Adrenal gland (tissue), 5 donors: ENCODE measurements around the gene DENND4A.

Source experiments
- POLR2A ChIP-seq, 2 donors: fragments of 450-650 bp; IDR thresholded peaks; one replicate each; pipeline ENCODE4 v1.6.1; 2017; ENCODE audit warnings: antibody characterized with exemption in 2 of 2, mild to moderate bottlenecking in 2 of 2, moderate library complexity in 1 of 2
- TF ChIP-seq, protein P1 (sequence below), 6 experiments: fragments of 450-650 bp in 4 of 6; fragments of 200-600 bp in 2 of 6; sonication (generic) in 1 of 6; IDR thresholded peaks; 1 replicate in 5 of 6; 2 replicates in 1 of 6; pipeline versions ENCODE4 v1.5.1 to v1.8.0; 2016 to 2021; ENCODE audit warnings: antibody characterized with exemption in 6 of 6, mild to moderate bottlenecking in 2 of 6, moderate library complexity in 1 of 6
- donor health status: DM: no; HTN: no; CAD: no.

DNA sequence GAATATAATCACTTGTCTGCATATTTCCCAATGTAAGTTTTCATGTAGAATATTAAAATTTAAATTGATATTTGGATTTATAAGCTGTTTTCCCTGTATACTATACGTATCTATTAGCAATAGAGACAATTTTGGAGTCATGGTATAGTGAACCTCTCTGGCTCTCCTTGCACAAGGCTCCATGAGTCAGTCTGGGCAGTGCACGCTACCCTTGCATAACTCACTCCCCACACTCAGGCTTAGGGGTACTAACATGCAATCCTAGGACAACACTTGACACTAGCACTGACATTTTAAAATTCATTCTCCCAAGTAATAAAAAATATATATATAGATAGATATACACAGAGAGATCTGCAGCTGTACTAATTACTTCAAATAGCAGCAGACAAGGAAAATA, 131.2 kb downstream of the DENND4A start:
- TF ChIP-seq, protein P1, sequence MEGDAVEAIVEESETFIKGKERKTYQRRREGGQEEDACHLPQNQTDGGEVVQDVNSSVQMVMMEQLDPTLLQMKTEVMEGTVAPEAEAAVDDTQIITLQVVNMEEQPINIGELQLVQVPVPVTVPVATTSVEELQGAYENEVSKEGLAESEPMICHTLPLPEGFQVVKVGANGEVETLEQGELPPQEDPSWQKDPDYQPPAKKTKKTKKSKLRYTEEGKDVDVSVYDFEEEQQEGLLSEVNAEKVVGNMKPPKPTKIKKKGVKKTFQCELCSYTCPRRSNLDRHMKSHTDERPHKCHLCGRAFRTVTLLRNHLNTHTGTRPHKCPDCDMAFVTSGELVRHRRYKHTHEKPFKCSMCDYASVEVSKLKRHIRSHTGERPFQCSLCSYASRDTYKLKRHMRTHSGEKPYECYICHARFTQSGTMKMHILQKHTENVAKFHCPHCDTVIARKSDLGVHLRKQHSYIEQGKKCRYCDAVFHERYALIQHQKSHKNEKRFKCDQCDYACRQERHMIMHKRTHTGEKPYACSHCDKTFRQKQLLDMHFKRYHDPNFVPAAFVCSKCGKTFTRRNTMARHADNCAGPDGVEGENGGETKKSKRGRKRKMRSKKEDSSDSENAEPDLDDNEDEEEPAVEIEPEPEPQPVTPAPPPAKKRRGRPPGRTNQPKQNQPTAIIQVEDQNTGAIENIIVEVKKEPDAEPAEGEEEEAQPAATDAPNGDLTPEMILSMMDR (IDR thresholded peaks at IDR 0.05): no peak
- TF ChIP-seq POLR2A (IDR thresholded peaks at IDR 0.05): no peak
